Central memory CD4-positive, alpha-beta T cell (primary cell): ENCODE results near the gene MYMX.
"Not testable (repeated sequence)": the region's sequence is repeated elsewhere in the genome, so short reads cannot be mapped to it uniquely, and the experiment has no call there.

Experiments used
- DNase-seq: peaks from one replicate; pipeline ENCODE4 v3.0.0; 2022

MYMX gene

GRCh38 chr6:44220913-44221290, 4.2 kb downstream of the MYMX start:
- DNase-seq: no peak

- DNase-seq: peak; percentile 72
These were observed 4.7 kb downstream of the MYMX start for GRCh38 chr6:44221291-44221960.

- no peak for DNase-seq
These were observed 5.2 kb downstream of the MYMX start for GRCh38 chr6:44221961-44222335.

- peak; percentile 11 for DNase-seq
These were observed 6.0 kb downstream of the MYMX start for GRCh38 chr6:44222486-44223318.

DNA sequence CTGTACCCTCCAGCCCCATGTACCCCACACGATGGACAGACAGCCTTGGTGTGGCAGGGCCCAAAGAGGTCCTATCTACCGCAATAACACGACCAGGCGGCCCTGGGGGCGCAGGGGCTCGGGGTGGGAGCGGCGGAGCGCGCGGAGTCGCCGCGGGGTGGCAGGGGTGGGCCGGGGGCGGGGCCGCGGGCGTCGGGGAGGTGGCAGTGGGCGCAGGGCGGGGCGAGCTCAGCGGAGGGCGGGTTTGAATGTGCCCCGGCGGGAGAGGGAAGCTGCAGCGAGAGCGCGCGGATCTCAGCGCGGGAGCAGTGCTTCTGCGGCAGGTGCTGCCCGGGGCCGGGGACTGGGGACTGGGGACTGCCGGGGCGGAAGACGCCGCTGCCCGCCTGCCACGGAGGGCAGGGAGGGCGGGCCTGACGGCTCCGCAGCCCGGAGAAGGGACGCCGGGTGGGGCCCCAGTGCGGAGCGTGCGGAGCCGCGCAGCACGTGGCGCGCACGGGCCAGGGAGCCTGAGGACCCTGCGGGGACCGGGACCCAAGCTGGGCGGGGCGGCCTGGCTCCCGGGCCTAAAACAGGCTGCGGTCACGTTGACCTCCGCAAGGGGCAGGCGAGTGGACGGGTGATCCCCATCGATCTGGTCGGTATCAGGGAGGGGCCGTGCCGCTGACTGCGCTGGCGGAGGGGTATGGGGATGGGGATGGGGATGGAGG, 6.7 kb downstream of the MYMX start, which contains the start of gene SLC29A1:
Gene SLC29A1 (plus strand): TSS at position 277 of the 710 bp plus-strand sequence. CDS start 3,719 bp downstream, outside the sequence.
- peak; percentile 70 for DNase-seq

GRCh38 chr6:44224029-44224964, 7.6 kb downstream of the MYMX start:
- DNase-seq: no peak

DNA sequence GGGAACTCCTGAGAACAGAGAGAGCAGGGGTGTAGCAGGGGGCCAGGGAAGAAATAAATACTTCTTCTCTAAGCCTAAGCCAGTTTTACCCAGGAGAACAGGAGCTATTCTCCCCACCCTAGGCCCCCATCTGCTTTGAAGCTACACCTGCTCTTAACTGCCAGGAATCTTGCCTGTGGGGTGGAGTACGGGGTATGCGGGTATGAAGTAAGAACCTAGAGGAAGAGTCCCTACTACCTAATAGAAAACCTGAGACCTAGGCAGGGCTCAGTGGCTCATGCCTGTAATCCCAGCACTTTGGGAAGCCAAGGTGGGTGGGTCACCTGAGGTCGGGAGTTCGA, 8.2 kb downstream of the MYMX start:
- DNase-seq: no peak

DNA sequence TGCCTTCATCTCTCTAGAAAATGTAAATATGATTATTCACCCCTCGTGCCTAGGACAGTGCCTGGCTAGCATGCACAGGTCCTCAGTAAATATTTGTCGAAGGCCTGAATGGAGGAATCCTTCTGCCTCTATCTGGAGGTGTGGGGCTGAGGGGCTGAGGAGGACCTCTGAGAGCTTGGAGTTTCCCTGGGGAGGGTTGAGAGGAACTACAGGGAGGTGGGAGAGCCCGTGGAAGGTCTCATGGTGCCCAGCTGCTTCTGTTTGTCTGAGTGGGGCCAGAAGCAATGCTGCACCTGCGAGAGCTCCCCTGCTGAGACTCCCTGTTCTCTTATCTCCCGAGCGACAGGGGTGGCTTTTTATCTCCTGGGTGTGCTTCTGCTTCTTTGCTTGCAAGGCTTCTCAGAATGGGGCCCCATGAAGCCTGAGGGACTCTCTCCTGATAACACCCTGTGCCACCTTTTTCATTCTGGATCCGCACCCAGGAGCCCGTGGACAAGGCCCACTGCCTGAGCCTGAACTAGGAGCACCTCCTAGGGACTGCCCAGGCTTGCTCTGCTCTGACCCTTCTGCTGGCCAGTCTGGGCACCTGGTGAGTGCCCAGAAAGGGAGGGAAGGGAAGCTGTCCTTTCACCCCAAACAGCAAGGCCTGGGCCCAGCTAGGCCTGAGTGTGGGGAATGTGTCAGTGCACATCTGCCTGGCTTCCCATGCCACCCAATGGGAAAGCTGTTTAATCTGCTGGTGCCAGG, 9.0 kb downstream of the MYMX start:
- no peak for DNase-seq

DNA sequence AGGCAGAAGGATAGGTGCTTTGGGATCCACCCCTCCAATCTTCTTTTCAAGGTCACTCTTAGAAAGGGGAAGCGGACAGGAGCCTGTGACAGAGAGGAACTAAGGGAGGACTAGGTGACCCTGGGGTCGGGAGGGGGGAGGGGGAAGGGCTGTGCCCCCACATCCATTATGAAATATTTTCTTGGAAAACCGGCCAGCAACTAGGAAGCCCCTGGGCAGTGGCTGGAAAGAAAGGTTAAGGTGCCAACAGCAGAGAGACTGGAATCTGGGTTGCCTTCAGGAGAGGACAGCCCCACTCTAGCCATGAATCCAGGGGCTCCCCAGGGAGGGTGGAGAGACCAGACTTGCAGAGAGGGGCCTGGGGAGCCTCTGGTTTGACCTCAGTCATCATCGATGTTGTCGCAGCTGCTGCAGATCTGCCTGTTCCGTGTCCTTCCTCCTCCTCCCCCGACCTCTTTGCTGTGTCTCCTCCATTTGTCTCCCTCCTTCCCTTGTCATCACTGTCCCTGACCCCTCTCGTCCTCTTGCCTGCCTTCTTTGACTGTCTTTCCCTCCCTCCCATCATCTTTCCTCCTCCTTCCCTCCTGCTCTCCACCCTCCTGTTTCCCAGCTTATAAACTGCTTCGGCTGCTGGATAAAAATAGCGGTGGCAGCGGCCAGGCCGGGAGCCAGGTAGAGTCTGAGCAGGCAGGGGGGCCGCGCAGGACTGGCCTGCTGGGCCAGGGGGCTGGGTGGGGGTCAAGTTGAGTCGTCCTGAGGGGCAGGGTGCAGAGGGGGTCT, 9.8 kb downstream of the MYMX start:
- no peak for DNase-seq

DNA sequence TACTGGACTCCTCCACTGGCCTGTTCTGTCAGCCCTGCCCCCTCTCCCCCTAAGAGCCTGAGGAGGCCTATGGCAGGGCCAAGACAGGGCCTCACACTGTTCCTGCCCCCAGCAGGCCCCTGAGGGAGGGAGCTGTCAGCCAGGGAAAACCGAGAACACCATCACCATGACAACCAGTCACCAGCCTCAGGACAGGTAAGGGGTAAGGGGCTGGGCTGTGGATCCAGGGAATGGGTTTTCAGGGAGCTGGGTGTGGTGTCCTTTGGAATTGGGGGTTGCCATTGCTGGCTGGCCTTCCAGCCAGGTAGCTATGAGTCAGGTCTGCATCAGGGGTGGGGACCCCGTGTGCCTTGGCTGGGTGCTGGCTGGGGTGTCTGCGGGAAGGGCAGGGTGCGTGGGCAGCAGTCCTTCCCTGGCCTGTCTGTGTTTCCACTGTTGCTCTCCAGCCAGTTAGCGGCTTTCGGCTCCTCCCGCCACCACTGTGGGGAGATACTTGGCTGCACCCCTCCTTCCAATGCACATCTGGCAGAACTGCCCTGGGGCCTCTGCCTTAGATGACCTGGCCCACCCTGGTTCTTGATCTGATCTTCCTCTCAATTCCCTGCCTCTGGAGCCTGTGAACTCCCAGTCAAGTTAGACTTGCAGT, 10.5 kb downstream of the MYMX start:
- DNase-seq: no peak

DNA sequence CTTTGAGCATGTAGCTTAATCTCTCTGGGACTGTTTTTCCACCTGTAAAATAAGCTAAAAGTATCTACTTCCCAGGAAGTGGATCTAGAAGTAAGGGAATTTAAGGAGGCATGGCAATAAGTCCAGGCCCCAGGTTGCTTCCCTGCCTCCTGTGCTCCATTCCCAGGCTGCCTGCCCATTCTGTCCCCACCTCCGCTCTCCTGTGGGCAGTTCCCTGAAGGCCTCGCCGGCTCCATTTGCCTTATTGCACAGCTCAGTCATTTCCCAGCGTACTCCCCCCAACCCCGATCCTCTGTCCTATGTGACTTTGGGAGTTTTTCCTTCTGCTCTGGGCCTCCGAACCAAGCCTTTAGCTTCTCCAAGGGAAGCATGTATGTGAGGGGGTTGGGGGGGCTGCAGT, 11.3 kb downstream of the MYMX start:
- no peak for DNase-seq

GRCh38 chr6:44228433-44228832, 11.7 kb downstream of the MYMX start:
- DNase-seq: no peak

DNA sequence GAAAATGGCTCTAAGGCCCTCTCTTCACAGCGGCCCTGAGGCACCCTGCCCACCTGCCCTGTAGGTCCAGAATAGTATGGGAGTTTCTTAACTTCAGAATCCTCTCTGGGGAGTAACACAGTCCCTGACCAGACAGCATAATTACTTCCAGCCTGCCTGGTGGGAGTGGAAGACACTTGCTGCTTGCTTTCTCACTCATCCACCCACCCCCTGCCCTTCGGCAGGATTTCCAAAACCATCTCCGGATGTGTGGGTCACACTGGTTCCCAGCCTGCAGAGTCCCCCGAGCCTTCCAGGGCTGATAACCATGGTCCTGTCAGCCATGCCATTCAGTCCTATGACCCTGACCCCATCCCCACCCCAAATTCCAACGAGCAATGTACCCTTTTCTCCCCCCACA, 12.1 kb downstream of the MYMX start:
- DNase-seq: no peak

DNA sequence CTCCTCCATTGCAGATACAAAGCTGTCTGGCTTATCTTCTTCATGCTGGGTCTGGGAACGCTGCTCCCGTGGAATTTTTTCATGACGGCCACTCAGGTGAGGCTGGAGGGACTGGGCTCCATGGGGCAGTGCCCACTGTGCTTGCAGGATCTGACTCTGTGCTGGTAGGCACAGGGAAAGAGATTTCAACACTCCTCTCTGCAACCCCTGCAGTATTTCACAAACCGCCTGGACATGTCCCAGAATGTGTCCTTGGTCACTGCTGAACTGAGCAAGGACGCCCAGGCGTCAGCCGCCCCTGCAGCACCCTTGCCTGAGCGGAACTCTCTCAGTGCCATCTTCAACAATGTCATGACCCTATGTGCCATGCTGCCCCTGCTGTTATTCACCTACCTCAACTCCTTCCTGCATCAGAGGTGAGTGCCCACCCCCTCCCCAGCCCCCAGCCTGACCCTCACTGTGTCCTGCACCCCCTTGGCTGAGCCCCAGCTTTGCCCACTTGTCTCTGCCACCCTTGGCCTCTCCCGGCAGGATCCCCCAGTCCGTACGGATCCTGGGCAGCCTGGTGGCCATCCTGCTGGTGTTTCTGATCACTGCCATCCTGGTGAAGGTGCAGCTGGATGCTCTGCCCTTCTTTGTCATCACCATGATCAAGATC, 12.8 kb downstream of the MYMX start:
- DNase-seq: no peak

DNA sequence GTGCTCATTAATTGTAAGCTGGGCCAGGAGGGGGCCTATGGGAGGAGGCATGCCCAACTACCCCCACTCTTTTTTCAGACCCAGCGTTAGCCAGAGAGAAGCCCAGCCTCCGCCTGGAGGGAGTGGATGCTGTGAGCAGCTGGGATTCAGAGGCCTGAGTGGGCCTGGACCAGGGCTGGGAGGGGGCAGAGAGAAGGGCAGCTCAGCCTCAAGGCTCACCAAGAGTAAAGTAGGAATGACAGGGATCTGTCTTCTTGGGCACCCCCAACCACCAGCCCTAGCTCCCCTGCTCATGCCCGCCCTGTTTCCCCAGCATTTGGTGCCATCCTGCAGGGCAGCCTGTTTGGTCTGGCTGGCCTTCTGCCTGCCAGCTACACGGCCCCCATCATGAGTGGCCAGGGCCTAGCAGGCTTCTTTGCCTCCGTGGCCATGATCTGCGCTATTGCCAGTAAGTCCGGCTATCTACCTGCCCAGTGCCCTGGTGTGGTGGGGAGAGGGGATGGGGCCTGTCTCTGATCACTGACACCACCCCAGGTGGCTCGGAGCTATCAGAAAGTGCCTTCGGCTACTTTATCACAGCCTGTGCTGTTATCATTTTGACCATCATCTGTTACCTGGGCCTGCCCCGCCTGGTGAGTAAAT, 13.4 kb downstream of the MYMX start:
- no peak for DNase-seq

GRCh38 chr6:44231426-44231825, 14.7 kb downstream of the MYMX start:
- DNase-seq: not testable (repeated sequence)

GRCh38 chr6:44232676-44233566, 16.2 kb downstream of the MYMX start:
- DNase-seq: no peak

GRCh38 chr6:44233567-44234100, 16.9 kb downstream of the MYMX start:
- DNase-seq: no peak
